K562 (cell line): ENCODE data around the gene SGMS1. TPM values are rescaled to one million over a fixed set of nuclear protein-coding genes. Genes with fewer than 3 reads are reported as not detected.

Experiments
- ARHGAP35 ChIP-seq: fragments of 450-650 bp; IDR thresholded peaks from 2 replicates; pipeline ENCODE4 v1.6.1; 2018; ENCODE audit not compliant: partially characterized antibody
- COPS2 ChIP-seq: fragments of 450-650 bp; conservative IDR thresholded peaks from 2 replicates; pipeline ENCODE4 v1.6.1; 2016; ENCODE audit warnings: mild to moderate bottlenecking, moderate library complexity
- EGR1 ChIP-seq: fragments of 450-650 bp; conservative IDR thresholded peaks from 2 replicates; pipeline ENCODE4 v1.6.1; 2017; ENCODE audit warnings: mild to moderate bottlenecking
- KAT7 ChIP-seq: sonication (generic); formaldehyde crosslinking; IDR thresholded peaks from 2 replicates; pipeline ENCODE4 v1.8.0; 2022; ENCODE audit warnings: missing genetic modification reagents, mild to moderate bottlenecking, borderline replicate concordance
- KHSRP ChIP-seq: fragments of 450-650 bp; IDR thresholded peaks from 2 replicates; pipeline ENCODE4 v1.6.1; 2017
- MAFG ChIP-seq: fragments of 450-650 bp; conservative IDR thresholded peaks from 2 replicates; pipeline ENCODE4 v1.6.1; 2016; ENCODE audit warnings: missing genetic modification characterization, missing compliant biosample characterization
- MGA ChIP-seq: fragments of 450-650 bp; IDR thresholded peaks from 2 replicates; pipeline ENCODE4 v1.6.1; 2016; ENCODE audit warnings: mild to moderate bottlenecking, moderate library complexity
- NR2C1 ChIP-seq, 2 experiments: fragments of 450-650 bp; IDR thresholded peaks; 2 replicates each; pipeline ENCODE4 v1.6.1; 2017; ENCODE audit warnings: mild to moderate bottlenecking in 2 of 2, antibody characterized with exemption in 1 of 2, inconsistent platforms in 1 of 2, missing compliant biosample characterization in 1 of 2, missing genetic modification characterization in 1 of 2
- NR3C1 ChIP-seq: sonication (generic); formaldehyde crosslinking; IDR thresholded peaks from 2 replicates; pipeline ENCODE4 v1.8.1; 2022; ENCODE audit warnings: missing genetic modification reagents
- ZBTB5 ChIP-seq: fragments of 450-650 bp; IDR thresholded peaks from 2 replicates; pipeline ENCODE4 v1.6.1; 2017; ENCODE audit warnings: antibody characterized with exemption
- ZKSCAN1 ChIP-seq: fragments of 150-350 bp; IDR thresholded peaks from 2 replicates; pipeline ENCODE4 v1.6.1; 2016; ENCODE audit warnings: low read depth, low read length
- ZNF263 ChIP-seq: sonication (generic); formaldehyde crosslinking; IDR thresholded peaks from 2 replicates; pipeline ENCODE4 v1.8.0; 2022; ENCODE audit warnings: mild to moderate bottlenecking, missing genetic modification reagents, borderline replicate concordance
- polyA plus RNA-seq, 8 experiments: library from polyadenylated mRNA; depleted of rRNA in 4 of 8; stranded (reverse) in 5 of 8; unstranded in 3 of 8; fragments of >200 nt; fragmentation: Nextera tagmentation in 2 of 8; fragmentation: Illumina TruSeq in 1 of 8; extraction: Ambion mirVana in 2 of 8; extraction: Trizol in 1 of 8; gene quantifications; 2 replicates each; pipeline versions ENCODE4 v1.2.1 to v1.2.3, GENCODE V29; 2011 to 2014; ENCODE audit warnings: inconsistent platforms in 1 of 8, missing spikeins in 1 of 8
- total RNA-seq, 7 experiments: library from RNA; depleted of rRNA in 6 of 7; stranded (reverse); fragments of >200 nt in 6 of 7; fragmentation: Illumina TruSeq in 2 of 7; extraction: Trizol in 2 of 7; gene quantifications; 2 replicates each; pipeline versions ENCODE4 v1.2.1 to v1.2.3, GENCODE V29; 2011 to 2021; ENCODE audit warnings: low replicate concordance in 1 of 7
- TF ChIP-seq, protein P1 (sequence below), 2 experiments: IDR thresholded peaks; 2 replicates each; pipeline ENCODE4 v1.6.1; 2011; ENCODE audit warnings: borderline replicate concordance in 1 of 2, control low read depth in 1 of 2, low read depth in 1 of 2, low read length in 1 of 2, mild to moderate bottlenecking in 1 of 2, mixed read lengths in 1 of 2, moderate library complexity in 1 of 2; ENCODE audit not compliant: insufficient read depth in 1 of 2, insufficient read length in 1 of 2, poor library complexity in 1 of 2, severe bottlenecking in 1 of 2; ENCODE audit errors: extremely low read depth in 1 of 2

The SGMS1 gene
- total and polyA plus RNA-seq, 9 of the 15 experiments (the other 6 are each of a cell fraction or from before 2014, with no cell fraction given): 22.6 to 232 (median 82.2) TPM

- TF ChIP-seq ZNF263 (CRISPR knock-in tag) (no peak), COPS2 (no peak), MAFG (peak; percentile 33), NR3C1 (CRISPR knock-in tag) (no peak), ARHGAP35 (no peak), KHSRP (no peak), ZKSCAN1 (no peak), NR2C1 (IDR thresholded peaks at IDR 0.05) (no peak; the same call in 1 of the 2 replicates), NR2C1 (tag; IDR thresholded peaks at IDR 0.05) (no peak), EGR1 (no peak), ZBTB5 (no peak), MGA (no peak), KAT7 (no peak; the same call in 1 of the 2 replicates)
- TF ChIP-seq, protein P1, sequence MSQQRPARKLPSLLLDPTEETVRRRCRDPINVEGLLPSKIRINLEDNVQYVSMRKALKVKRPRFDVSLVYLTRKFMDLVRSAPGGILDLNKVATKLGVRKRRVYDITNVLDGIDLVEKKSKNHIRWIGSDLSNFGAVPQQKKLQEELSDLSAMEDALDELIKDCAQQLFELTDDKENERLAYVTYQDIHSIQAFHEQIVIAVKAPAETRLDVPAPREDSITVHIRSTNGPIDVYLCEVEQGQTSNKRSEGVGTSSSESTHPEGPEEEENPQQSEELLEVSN (IDR thresholded peaks at IDR 0.05; ENCODE audit: borderline replicate concordance in 1 of 2, extremely low read depth in 1 of 2, insufficient read depth in 1 of 2, insufficient read length in 1 of 2, low read depth in 1 of 2, low read length in 1 of 2, poor library complexity in 1 of 2, severe bottlenecking in 1 of 2): no peak
Observed at GRCh38 chr10:50579491-50580261, 44.1 kb downstream of the SGMS1 start (continued).
